H9 (cell line): Measurements from ENCODE around the gene CD27. TPM values are rescaled to one million over a fixed set of nuclear protein-coding genes. Genes with fewer than 3 reads are reported as not detected.

ENCODE experiments used
- DNase-seq: peaks from one replicate; pipeline ENCODE4 v3.0.0-alpha.2; 2017
- H2AFZ ChIP-seq: one replicate; pipeline ENCODE4 v1.6.1; 2013; ENCODE audit warnings: mild to moderate bottlenecking, low read length, control low read depth, moderate library complexity
- H2AK5ac ChIP-seq: 2 replicates; pipeline ENCODE4 v1.6.1; 2013; ENCODE audit warnings: low read length, control low read depth, mixed read lengths; ENCODE audit not compliant: insufficient read length
- H2BK120ac ChIP-seq: one replicate; pipeline ENCODE4 v1.6.1; 2013; ENCODE audit warnings: low read depth, mild to moderate bottlenecking, low read length, control low read depth, inconsistent platforms; ENCODE audit not compliant: poor library complexity, severe bottlenecking
- H2BK12ac ChIP-seq: 2 replicates; pipeline ENCODE4 v1.6.1; 2013; ENCODE audit warnings: low read length, control low read depth, mixed read lengths, low read depth; ENCODE audit not compliant: insufficient read length
- H2BK15ac ChIP-seq: 2 replicates; pipeline ENCODE4 v1.6.1; 2013; ENCODE audit warnings: low read depth, low read length, control low read depth
- H2BK20ac ChIP-seq: one replicate; pipeline ENCODE4 v1.6.1; 2013; ENCODE audit warnings: low read depth, mild to moderate bottlenecking, low read length, control low read depth, inconsistent platforms; ENCODE audit not compliant: poor library complexity, severe bottlenecking
- H2BK5ac ChIP-seq: 2 replicates; pipeline ENCODE4 v1.6.1; 2013; ENCODE audit warnings: low read length, control low read depth, mixed read lengths; ENCODE audit not compliant: insufficient read length
- H3K14ac ChIP-seq: 2 replicates; pipeline ENCODE4 v1.6.1; 2013; ENCODE audit warnings: low read length, control low read depth; ENCODE audit not compliant: insufficient read depth
- H3K18ac ChIP-seq: 2 replicates; pipeline ENCODE4 v1.6.1; 2013; ENCODE audit warnings: low read depth, mild to moderate bottlenecking, mixed read lengths, low read length, control low read depth; ENCODE audit not compliant: insufficient read length
- H3K23ac ChIP-seq: 2 replicates; pipeline ENCODE4 v1.6.1; 2013; ENCODE audit warnings: low read length, control low read depth, mixed read lengths, low read depth; ENCODE audit not compliant: insufficient read length
- H3K23me2 ChIP-seq: 2 replicates; pipeline ENCODE4 v1.6.1; 2013; ENCODE audit warnings: low read depth, mild to moderate bottlenecking, mixed read lengths, low read length, control low read depth; ENCODE audit not compliant: insufficient read length, poor library complexity, severe bottlenecking
- H3K27ac ChIP-seq: 2 replicates; pipeline ENCODE4 v1.5.1; 2013; ENCODE audit warnings: low read length, control low read depth, mixed read lengths, low read depth; ENCODE audit not compliant: insufficient read length
- H3K27me3 ChIP-seq: 2 replicates; pipeline ENCODE4 v1.6.1; 2013; ENCODE audit warnings: low read length, control low read depth, inconsistent platforms; ENCODE audit not compliant: insufficient read depth
- H3K4ac ChIP-seq: 2 replicates; pipeline ENCODE4 v1.6.1; 2013; ENCODE audit warnings: low read depth, mild to moderate bottlenecking, control low read depth, inconsistent platforms, low read length, moderate library complexity
- H3K4me1 ChIP-seq: 2 replicates; pipeline ENCODE4 v1.6.1; 2013; ENCODE audit warnings: low read length, control low read depth, inconsistent platforms; ENCODE audit not compliant: insufficient read depth
- H3K4me2 ChIP-seq: 2 replicates; pipeline ENCODE4 v1.6.1; 2013; ENCODE audit warnings: low read length, control low read depth, mixed read lengths; ENCODE audit not compliant: insufficient read length, insufficient read depth
- H3K56ac ChIP-seq: 2 replicates; pipeline ENCODE4 v1.6.1; 2013; ENCODE audit warnings: low read depth, mild to moderate bottlenecking, mixed read lengths, low read length, control low read depth; ENCODE audit not compliant: insufficient read length
- H3K79me1 ChIP-seq: 2 replicates; pipeline ENCODE4 v1.6.1; 2013; ENCODE audit warnings: low read depth, mild to moderate bottlenecking, moderate library complexity, low read length, control low read depth, inconsistent platforms; ENCODE audit not compliant: insufficient read depth, poor library complexity, severe bottlenecking
- H3K79me2 ChIP-seq: 2 replicates; pipeline ENCODE4 v1.6.1; 2013; ENCODE audit warnings: low read length, control low read depth, inconsistent platforms; ENCODE audit not compliant: insufficient read depth
- H3K9ac ChIP-seq: 2 replicates; pipeline ENCODE4 v1.6.1; 2013; ENCODE audit warnings: low read length, control low read depth, mixed read lengths; ENCODE audit not compliant: insufficient read length; ENCODE audit errors: extremely low read depth
- H3K9me3 ChIP-seq: one replicate; pipeline ENCODE4 v1.6.1; 2013; ENCODE audit warnings: low read depth, low read length, inconsistent platforms; ENCODE audit not compliant: control insufficient read depth
- H3T11ph ChIP-seq: one replicate; pipeline ENCODE4 v1.6.1; 2013; ENCODE audit warnings: mild to moderate bottlenecking, low read length, control low read depth, inconsistent platforms
- H4K20me1 ChIP-seq: one replicate; pipeline ENCODE4 v1.6.1; 2013; ENCODE audit not compliant: control insufficient read depth, insufficient read length, insufficient read depth
- H4K5ac ChIP-seq: 2 replicates; pipeline ENCODE4 v1.6.1; 2013; ENCODE audit warnings: low read depth, mild to moderate bottlenecking, mixed read lengths, low read length, control low read depth; ENCODE audit not compliant: insufficient read length
- H4K8ac ChIP-seq: replicated peaks from 2 replicates; pipeline ENCODE4 v1.6.1; 2013; ENCODE audit warnings: low read length, control low read depth, mixed read lengths, low read depth; ENCODE audit not compliant: insufficient read length
- H4K91ac ChIP-seq: 2 replicates; pipeline ENCODE4 v1.6.1; 2013; ENCODE audit warnings: low read depth, mild to moderate bottlenecking, moderate library complexity, mixed read lengths, low read length, control low read depth; ENCODE audit not compliant: insufficient read length
- H3K27ac Mint-ChIP-seq, 3 experiments: 2 replicates in 2 of 3; 3 replicates in 1 of 3; pipeline ENCODE4 v1.8.0; 2020 to 2021; ENCODE audit warnings: mixed read lengths in 3 of 3, mild to moderate bottlenecking in 1 of 3, moderate library complexity in 1 of 3
- H3K27me3 Mint-ChIP-seq: 2 replicates; pipeline ENCODE4 v1.8.0; 2021; ENCODE audit warnings: low read depth, mild to moderate bottlenecking, moderate library complexity, mixed read lengths
- H3K36me3 Mint-ChIP-seq, 3 experiments: 2 replicates in 2 of 3; 3 replicates in 1 of 3; pipeline ENCODE4 v1.8.0; 2020 to 2021; ENCODE audit warnings: low read depth in 3 of 3, mixed read lengths in 3 of 3; ENCODE audit not compliant: insufficient read depth in 1 of 3
- H3K4me1 Mint-ChIP-seq, 2 experiments: 2 replicates each; pipeline ENCODE4 v1.8.0; 2020; ENCODE audit warnings: mixed read lengths in 2 of 2
- H3K4me3 Mint-ChIP-seq, 2 experiments: 2 replicates in 1 of 2; 3 replicates in 1 of 2; pipeline ENCODE4 v1.8.0; 2020 to 2021; ENCODE audit warnings: mild to moderate bottlenecking in 2 of 2, mixed read lengths in 2 of 2, moderate library complexity in 1 of 2
- H3K9me3 Mint-ChIP-seq, 2 experiments: 2 replicates in 1 of 2; 3 replicates in 1 of 2; pipeline ENCODE4 v1.8.0; 2020; ENCODE audit warnings: mild to moderate bottlenecking in 2 of 2, mixed read lengths in 2 of 2, moderate library complexity in 1 of 2
- WGBS: extraction: QIAGEN DNeasy Blood & Tissue Kit; methylation state at CpG from one replicate; pipeline ENCODE4 v1.1.7; 2013; ENCODE audit warnings: missing lambda C conversion rate, low lambda C conversion rate, mixed read lengths; ENCODE audit not compliant: insufficient read length; ENCODE audit errors: extremely low coverage; 5-methylcytosine and 5-hydroxymethylcytosine counted together
- total RNA-seq: library from RNA; stranded (reverse); gene quantifications from 2 replicates; pipeline ENCODE4 v1.2.1, GENCODE V29; 2021
- TF ChIP-seq, protein P1 (sequence below): fragments of 200-600 bp; sonication (generic); conservative IDR thresholded peaks from 3 replicates; pipeline ENCODE4 v1.8.0; 2021; ENCODE audit warnings: antibody characterized with exemption, mild to moderate bottlenecking

The CD27 gene
- total RNA-seq, 1 experiment from 2014 or later = 0.37 TPM

DNA sequence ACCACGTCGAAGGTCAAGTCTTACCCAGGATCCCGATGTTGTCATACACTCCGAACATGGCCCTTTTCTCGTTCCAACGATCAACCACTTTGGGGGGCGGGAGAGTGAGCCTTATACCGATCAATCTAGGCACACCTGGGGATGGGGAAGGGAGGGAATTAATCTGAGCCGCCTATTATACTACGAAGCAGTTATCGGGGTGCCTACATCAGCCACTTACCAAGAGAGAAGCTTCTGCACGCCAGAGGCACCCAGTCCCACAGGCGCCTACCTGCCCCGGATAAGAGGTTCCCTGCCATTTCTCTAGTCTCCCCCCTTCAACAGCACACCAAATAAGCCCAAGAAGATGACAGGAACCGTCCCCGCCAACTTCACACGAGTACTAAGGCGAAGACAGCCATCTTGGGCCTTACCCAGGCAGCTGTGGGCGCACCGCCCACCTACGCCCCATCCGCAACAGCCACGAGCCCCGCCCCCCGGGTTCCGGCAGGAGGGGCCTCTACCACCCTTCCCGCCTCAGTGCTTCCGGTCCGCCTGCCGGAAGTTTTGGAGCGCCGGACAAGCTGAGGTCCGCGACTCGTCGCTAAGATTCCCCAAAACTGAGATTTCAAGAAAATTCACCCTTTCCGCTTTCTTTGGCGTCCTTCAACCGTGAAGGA lies 48.2 kb downstream of the CD27 start, which contains the start of gene MRPL51:
TSS of gene MRPL51 (minus strand) at position 425 of the 659 bp plus-strand sequence. CDS start at position 299, 126 bp downstream.
- Mint-ChIP-seq H3K4me1 (peaks cover 20 to 23% of the 10 kb centered on the region in 2 experiments), H3K9me3 (no peaks in the 10 kb centered on the region), H3K27ac (peak within 1 kb of the TSS; percentile 95 to 100 (median 99)), H3K27me3 (no peaks in the 10 kb centered on the region), H3K36me3 (peaks cover 18 to 37% (median 35%) of the 10 kb centered on the region in 3 experiments), H3K4me3 (peak within 1 kb of the TSS; percentile 91 to 97)
- Histone ChIP-seq H2BK20ac (no peak within 1 kb of the TSS), H3T11ph (peak within 1 kb of the TSS; percentile 46), H3K18ac (peak within 1 kb of the TSS; percentile 96), H2BK120ac (no peak within 1 kb of the TSS), H4K20me1 (no peaks in the 10 kb centered on the region), H3K56ac (peak within 1 kb of the TSS; percentile 75), H2BK15ac (no peak within 1 kb of the TSS), H3K4me2 (peak within 1 kb of the TSS; percentile 100), H4K91ac (no peak within 1 kb of the TSS), H2BK5ac (peak within 1 kb of the TSS; percentile 96), H4K8ac (no peak within 1 kb of the TSS), H3K4me1 (0 out of 2 replicates have a peak, but pooled peaks cover 2% of the 10 kb centered on the region), H2AK5ac (no peak within 1 kb of the TSS), H3K27me3 (no peaks in the 10 kb centered on the region), H3K9me3 (no peaks in the 10 kb centered on the region), H3K79me2 (peaks cover 4% of the 10 kb centered on the region; the same call in 1 of the 2 replicates), H3K4ac (no peak within 1 kb of the TSS; the same call in 1 of the 2 replicates), H3K79me1 (peaks cover 8% of the 10 kb centered on the region), H4K5ac (peak within 1 kb of the TSS; percentile 96), H3K9ac (peak within 1 kb of the TSS; percentile 99), H3K23ac (no peak within 1 kb of the TSS), H3K14ac (peak within 1 kb of the TSS; percentile 93; the same call in 1 of the 2 replicates), H2BK12ac (peak within 1 kb of the TSS; percentile 40), H3K23me2 (peaks cover 9% of the 10 kb centered on the region), H2AFZ (peak within 1 kb of the TSS; percentile 74), H3K27ac (peak within 1 kb of the TSS; percentile 96)
- WGBS = no CpG with 5 or more reads among the region's 39 CpGs
- TF ChIP-seq, protein P1, sequence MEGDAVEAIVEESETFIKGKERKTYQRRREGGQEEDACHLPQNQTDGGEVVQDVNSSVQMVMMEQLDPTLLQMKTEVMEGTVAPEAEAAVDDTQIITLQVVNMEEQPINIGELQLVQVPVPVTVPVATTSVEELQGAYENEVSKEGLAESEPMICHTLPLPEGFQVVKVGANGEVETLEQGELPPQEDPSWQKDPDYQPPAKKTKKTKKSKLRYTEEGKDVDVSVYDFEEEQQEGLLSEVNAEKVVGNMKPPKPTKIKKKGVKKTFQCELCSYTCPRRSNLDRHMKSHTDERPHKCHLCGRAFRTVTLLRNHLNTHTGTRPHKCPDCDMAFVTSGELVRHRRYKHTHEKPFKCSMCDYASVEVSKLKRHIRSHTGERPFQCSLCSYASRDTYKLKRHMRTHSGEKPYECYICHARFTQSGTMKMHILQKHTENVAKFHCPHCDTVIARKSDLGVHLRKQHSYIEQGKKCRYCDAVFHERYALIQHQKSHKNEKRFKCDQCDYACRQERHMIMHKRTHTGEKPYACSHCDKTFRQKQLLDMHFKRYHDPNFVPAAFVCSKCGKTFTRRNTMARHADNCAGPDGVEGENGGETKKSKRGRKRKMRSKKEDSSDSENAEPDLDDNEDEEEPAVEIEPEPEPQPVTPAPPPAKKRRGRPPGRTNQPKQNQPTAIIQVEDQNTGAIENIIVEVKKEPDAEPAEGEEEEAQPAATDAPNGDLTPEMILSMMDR = no peak
- DNase-seq = peak; percentile 99
